GM12878 (cell line): Measurements from ENCODE around the gene ANKRD55. TPM values are rescaled to one million over a fixed set of nuclear protein-coding genes. Genes with fewer than 3 reads are reported as not detected.
A peak's percentile ranks its signal among the peaks of the same experiment; 100 is the strongest.
"Not testable (repeated sequence)": the region's sequence is repeated elsewhere in the genome, so short reads cannot be mapped to it uniquely, and the experiment has no call there.

Experiments
- ATAC-seq: fragments of 200-7000 bp; cut with Tn5 transposase; 3 replicates; pipeline ENCODE4 v1.9.1; 2020; ENCODE audit warnings: mild to moderate bottlenecking, moderate library complexity
- BruUV-seq: library from RNA; stranded (reverse); fragments of 400-500 nt; replicated peaks from 2 replicates; lab custom pipeline; 2021; lab: Mats Ljungman, UMichigan
- CTCF ChIA-PET: fragments of 300-600 bp; sonication (Branson Sonifier 250); formaldehyde crosslinking; extraction: SDS; loops from one replicate; lab custom pipeline; 2021; ENCODE audit warnings: inconsistent platforms; lab: Yijun Ruan, JAX
- POLR2A ChIA-PET: fragments of 350-600 bp; formaldehyde crosslinking; extraction: SDS; loops from one replicate; lab custom pipeline; 2021; ENCODE audit warnings: inconsistent platforms; lab: Charles Lee
- RAD21 ChIA-PET: fragments of 300-600 bp; sonication (Branson Sonifier 250); formaldehyde crosslinking; loops from one replicate; lab custom pipeline; 2023; ENCODE audit warnings: antibody characterized with exemption; ENCODE audit not compliant: unreplicated experiment; lab: Charles Lee
- SMC1A ChIA-PET: fragments of 300-600 bp; sonication (Branson Sonifier 250); formaldehyde crosslinking; loops from one replicate; lab custom pipeline; 2023; ENCODE audit not compliant: unreplicated experiment, uncharacterized antibody; lab: Charles Lee
- DNase-seq: peaks from one replicate; pipeline ENCODE4 v3.0.0-alpha.2; 2011; ENCODE audit warnings: low read depth, low spot score
- FAIRE-seq: peaks from 3 replicates; lab custom pipeline; 2011; peaks lifted over from hg19 to GRCh38; lab: Jason Lieb, UNC
- H2AFZ ChIP-seq: 2 replicates; pipeline ENCODE4 v1.6.0; 2011; ENCODE audit warnings: low read depth, low read length, control low read depth; ENCODE audit not compliant: control insufficient read depth
- H3K27ac ChIP-seq: 2 replicates; pipeline ENCODE4 v1.5.1; 2011; ENCODE audit warnings: control low read depth; ENCODE audit not compliant: control insufficient read depth, insufficient read depth
- H3K27me3 ChIP-seq, 2 experiments: replicated peaks in 1 of 2; 2 replicates each; pipeline versions ENCODE4 v1.6.0 to v1.6.1; 2011; ENCODE audit warnings: low read length in 1 of 2; ENCODE audit not compliant: control insufficient read depth in 2 of 2, insufficient read depth in 2 of 2
- H3K36me3 ChIP-seq, 2 experiments: 2 replicates each; pipeline ENCODE4 v1.5.1; 2011; ENCODE audit warnings: low read length in 1 of 2; ENCODE audit not compliant: control insufficient read depth in 2 of 2, insufficient read depth in 2 of 2
- H3K4me1 ChIP-seq: 2 replicates; pipeline ENCODE4 v1.6.1; 2011; ENCODE audit warnings: mild to moderate bottlenecking, low read length, moderate library complexity, mixed read lengths; ENCODE audit not compliant: control insufficient read depth, insufficient read depth
- H3K4me2 ChIP-seq: 2 replicates; pipeline ENCODE4 v1.6.0; 2011; ENCODE audit warnings: control low read depth; ENCODE audit not compliant: control insufficient read depth, insufficient read depth
- H3K4me3 ChIP-seq: fragments of 200-600 bp; sonication (generic); 2 replicates; pipeline ENCODE4 v1.5.1; 2016
- H3K79me2 ChIP-seq: 2 replicates; pipeline ENCODE4 v1.6.0; 2011; ENCODE audit warnings: low read length; ENCODE audit not compliant: control insufficient read depth, insufficient read depth
- H3K9ac ChIP-seq: 2 replicates; pipeline ENCODE4 v1.8.0; 2011; ENCODE audit warnings: low read length, control low read depth, mixed read lengths; ENCODE audit not compliant: control insufficient read depth, insufficient read depth
- H3K9me3 ChIP-seq: replicated peaks from 3 replicates; pipeline ENCODE4 v1.5.1; 2011; ENCODE audit warnings: mild to moderate bottlenecking, low read length; ENCODE audit not compliant: control insufficient read depth, insufficient read depth
- H4K20me1 ChIP-seq: 2 replicates; pipeline ENCODE4 v1.6.0; 2011; ENCODE audit not compliant: control insufficient read depth, insufficient read depth
- CHD2 ChIP-seq: IDR thresholded peaks from 2 replicates; pipeline ENCODE4 v1.6.1; 2011; ENCODE audit warnings: low read depth, low read length, improper control_type of control experiment, borderline replicate concordance
- DPF2 ChIP-seq: fragments of 450-650 bp; IDR thresholded peaks from 2 replicates; pipeline ENCODE4 v1.6.1; 2017; ENCODE audit warnings: mild to moderate bottlenecking
- EGR1 ChIP-seq, 2 experiments: IDR thresholded peaks; 1 replicate in 1 of 2; 2 replicates in 1 of 2; pipeline ENCODE4 v1.6.1; 2011 to 2012; ENCODE audit warnings: low read depth in 2 of 2, low read length in 2 of 2, borderline replicate concordance in 1 of 2, mild to moderate bottlenecking in 1 of 2, moderate library complexity in 1 of 2
- EP300 ChIP-seq, 2 experiments: fragments of 150-350 bp in 1 of 2; IDR thresholded peaks; 2 replicates each; pipeline ENCODE4 v1.6.1; 2011 to 2012; ENCODE audit warnings: low read depth in 2 of 2, low read length in 2 of 2, borderline replicate concordance in 1 of 2, improper control_type of control experiment in 1 of 2, inconsistent platforms in 1 of 2; ENCODE audit not compliant: control insufficient read depth in 1 of 2
- HDAC2 ChIP-seq: fragments of 200-600 bp; sonication (generic); IDR thresholded peaks from 2 replicates; pipeline ENCODE4 v1.6.1; 2017
- LARP7 ChIP-seq: fragments of 450-650 bp; IDR thresholded peaks from 2 replicates; pipeline ENCODE4 v1.6.1; 2017; ENCODE audit warnings: mild to moderate bottlenecking
- RBBP5 ChIP-seq: fragments of 200-600 bp; sonication (generic); conservative IDR thresholded peaks from 2 replicates; pipeline ENCODE4 v1.6.1; 2016
- RELA ChIP-seq: fragments of 450-650 bp; IDR thresholded peaks from 2 replicates; pipeline ENCODE4 v1.8.0; 2014; ENCODE audit warnings: borderline replicate concordance; ENCODE audit not compliant: partially characterized antibody
- SMARCA5 ChIP-seq: fragments of 450-650 bp; IDR thresholded peaks from 2 replicates; pipeline ENCODE4 v1.6.1; 2017; ENCODE audit warnings: mild to moderate bottlenecking
- WGBS: methylation state at CpG from one replicate; pipeline ENCODE4 v1.1.6; 2016; ENCODE audit warnings: low lambda C conversion rate; ENCODE audit not compliant: insufficient replicate concordance, insufficient coverage; ENCODE audit errors: missing lambda C conversion rate; 5-methylcytosine and 5-hydroxymethylcytosine counted together
- in situ Hi-C: fragments of 300-500 bp; cut with MboI; formaldehyde crosslinking; loops from 9 replicates; pipeline ENCODE4 v1.14.3; 2018; ENCODE audit warnings: mixed read lengths
- intact Hi-C: fragments of 100-400 bp; cut with micrococcal nuclease; formaldehyde crosslinking; loops from one replicate; pipeline ENCODE4 v1.14.2; 2022; ENCODE audit not compliant: unreplicated experiment
- polyA plus RNA-seq, 11 experiments: library from polyadenylated mRNA; depleted of rRNA in 4 of 11; unstranded in 6 of 11; stranded (reverse) in 5 of 11; fragments of >200 nt; fragmentation: Nextera tagmentation in 4 of 11; fragmentation: Illumina TruSeq in 1 of 11; extraction: Ambion mirVana in 4 of 11; extraction: Trizol in 1 of 11; gene quantifications; 1 replicate in 1 of 11; 2 replicates in 10 of 11; pipeline versions ENCODE4 v1.2.1 to v1.2.3, GENCODE V29; 2011 to 2016; ENCODE audit warnings: inconsistent platforms in 2 of 11, missing spikeins in 2 of 11, low read depth in 1 of 11
- total RNA-seq, 4 experiments: library from RNA; depleted of rRNA in 3 of 4; stranded (reverse); fragments of >200 nt in 3 of 4; fragmentation: Illumina TruSeq in 1 of 4; extraction: Trizol in 1 of 4; gene quantifications; 2 replicates each; pipeline versions ENCODE4 v1.2.1 to v1.2.3, GENCODE V29; 2013 to 2021
- TF ChIP-seq, protein P1 (sequence below): IDR thresholded peaks from 2 replicates; pipeline ENCODE4 v1.6.1; 2012; ENCODE audit warnings: improper control_type of control experiment, low read depth, low read length; ENCODE audit not compliant: insufficient replicate concordance

ANKRD55 gene
- total and polyA plus RNA-seq, 10 of the 15 experiments (the other 5 are each of a cell fraction or from before 2014, with no cell fraction given): 0.04 TPM; not detected in 9

DNA sequence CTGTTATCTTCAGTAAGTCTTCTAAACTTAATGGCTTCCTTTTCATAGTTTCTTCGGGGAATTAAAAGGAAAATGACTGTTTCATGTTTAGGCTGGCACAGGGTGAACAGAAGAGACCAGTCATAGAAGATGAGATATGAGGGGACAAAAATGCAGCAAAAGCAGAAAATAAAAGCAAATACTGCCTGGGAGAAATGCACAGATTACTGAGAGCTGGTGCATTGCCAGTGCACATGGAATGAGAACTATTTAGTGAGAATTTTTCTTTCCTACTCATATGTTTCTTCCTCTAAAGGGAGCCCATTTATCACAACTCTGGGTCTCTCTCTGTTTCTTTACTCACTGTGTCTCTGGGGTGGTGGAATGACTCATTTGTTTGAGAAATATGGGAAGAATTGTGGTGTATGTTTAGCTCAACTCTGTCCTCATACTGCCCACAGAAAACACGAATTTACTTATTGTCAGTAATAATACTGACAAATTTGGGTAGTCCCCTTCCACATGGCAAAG lies 25.9 kb upstream of the ANKRD55 start (continued):
- TF ChIP-seq RBBP5 (no peak), LARP7 (no peak), DPF2 (peak; percentile 45; the same call in 1 of the 2 replicates)

DNA sequence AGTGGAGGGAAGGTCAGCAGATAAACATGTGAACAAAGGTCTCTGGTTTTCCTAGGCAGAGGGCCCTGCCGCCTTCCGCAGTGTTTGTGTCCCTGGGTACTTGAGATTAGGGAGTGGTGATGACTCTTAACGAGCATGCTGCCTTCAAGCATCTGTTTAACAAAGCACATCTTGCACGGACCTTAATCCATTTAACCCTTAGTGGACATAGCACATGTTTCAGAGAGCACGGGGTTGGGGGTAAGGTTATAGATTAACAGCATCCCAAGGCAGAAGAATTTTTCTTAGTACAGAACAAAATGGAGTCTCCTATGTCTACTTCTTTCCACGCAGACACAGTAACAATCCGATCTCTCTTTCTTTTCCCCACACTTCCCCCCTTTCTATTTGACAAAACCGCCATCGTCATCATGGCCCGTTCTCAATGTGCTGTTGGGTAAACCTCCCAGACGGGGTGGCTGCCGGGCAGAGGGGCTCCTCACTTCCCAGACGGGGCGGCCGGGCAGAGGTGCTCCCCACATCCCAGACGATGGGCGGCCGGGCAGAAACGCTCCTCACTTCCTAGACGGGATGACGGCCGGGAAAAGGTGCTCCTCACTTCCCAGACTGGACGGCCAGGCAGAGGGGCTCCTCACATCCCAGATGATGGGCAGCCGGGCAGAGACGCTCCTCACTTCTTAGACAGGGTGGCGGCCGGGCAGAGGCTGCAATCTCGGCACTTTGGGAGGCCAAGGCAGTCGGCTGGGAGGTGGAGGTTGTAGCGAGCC lies 24.8 kb upstream of the ANKRD55 start:
- CTCF ChIA-PET, H3K4me3 ChIP-seq, H3K79me2 ChIP-seq, ATAC-seq, in situ Hi-C loops, H3K9ac ChIP-seq, H3K27me3 ChIP-seq, H4K20me1 ChIP-seq, H3K9me3 ChIP-seq, H3K36me3 ChIP-seq, BruUV-seq, H3K4me2 ChIP-seq, H2AFZ ChIP-seq, H3K27ac ChIP-seq, DNase-seq, POLR2A ChIA-PET, H3K4me1 ChIP-seq, intact Hi-C loops, FAIRE-seq: not testable (repeated sequence)
- 68% methylated on average over 26 of the region's 30 CpGs for WGBS
- ChIA-PET SMC1A (interaction anchor here (0.6 kb wide), 1 partner anchor 916 kb away, joined by 4 read pairs; no protein-coding TSS in a partner anchor), RAD21 (interaction anchor here (1.0 kb wide), 1 partner anchor 13 kb away, joined by 3 read pairs; no protein-coding TSS in a partner anchor)

DNA sequence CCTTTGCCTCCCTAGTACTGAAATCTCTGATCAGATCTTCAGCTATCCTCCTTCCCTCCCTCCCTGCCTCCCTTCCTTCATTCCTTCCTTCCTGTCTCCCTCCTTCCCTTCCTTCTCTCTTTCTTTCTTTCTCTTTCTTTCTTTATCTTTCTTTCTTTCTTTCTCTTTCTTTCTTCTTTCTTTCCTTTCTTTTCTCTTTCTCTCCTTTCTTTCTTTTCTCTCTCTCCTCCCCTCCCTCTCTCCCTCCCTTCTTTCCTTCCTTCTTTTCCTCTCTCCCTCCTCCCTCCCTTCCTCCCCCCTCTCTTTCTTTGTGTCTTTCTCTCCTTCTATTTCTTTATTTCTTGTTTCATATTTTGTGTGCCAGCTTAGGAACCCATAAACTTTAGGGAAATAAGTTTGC lies 23.9 kb upstream of the ANKRD55 start:
- Histone ChIP-seq H3K79me2 (no peaks in the 10 kb centered on the region), H2AFZ (no peak overlapping the region), H3K36me3 (no peaks in the 10 kb centered on the region), H3K4me3 (no peak overlapping the region), H3K9ac (no peak overlapping the region), H3K9me3 (no peaks in the 10 kb centered on the region), H3K27me3 (no peaks in the 10 kb centered on the region; a peak in 1 of 4 replicates), H4K20me1 (no peaks in the 10 kb centered on the region), H3K4me2 (no peak overlapping the region), H3K27ac (no peak overlapping the region), H3K4me1 (no peaks in the 10 kb centered on the region; the same call in 1 of the 2 replicates)
- SMC1A ChIA-PET: interaction anchor here (0.6 kb wide), 1 partner anchor 915 kb away, joined by 4 read pairs; no protein-coding TSS in a partner anchor
- in situ Hi-C loops (no loop called here), intact Hi-C loops (no loop called here)
- BruUV-seq: no TSS peak
- DNase-seq: no peak
- no peak for FAIRE-seq
- RAD21 ChIA-PET: no interaction called here
- no peak for ATAC-seq
- POLR2A ChIA-PET: no interaction called here
- CTCF ChIA-PET: no interaction called here
- TF ChIP-seq SMARCA5 (no peak), HDAC2 (no peak), CHD2 (no peak), RELA (no peak), EP300 (IDR thresholded peaks at IDR 0.05; ENCODE audit: borderline replicate concordance in 1 of 2, control insufficient read depth in 1 of 2, low read depth in 2 of 2, low read length in 2 of 2) (no peak), EGR1 (IDR thresholded peaks at IDR 0.05; ENCODE audit: borderline replicate concordance in 1 of 2, low read depth in 2 of 2, low read length in 2 of 2) (no peak)
- TF ChIP-seq, protein P1, sequence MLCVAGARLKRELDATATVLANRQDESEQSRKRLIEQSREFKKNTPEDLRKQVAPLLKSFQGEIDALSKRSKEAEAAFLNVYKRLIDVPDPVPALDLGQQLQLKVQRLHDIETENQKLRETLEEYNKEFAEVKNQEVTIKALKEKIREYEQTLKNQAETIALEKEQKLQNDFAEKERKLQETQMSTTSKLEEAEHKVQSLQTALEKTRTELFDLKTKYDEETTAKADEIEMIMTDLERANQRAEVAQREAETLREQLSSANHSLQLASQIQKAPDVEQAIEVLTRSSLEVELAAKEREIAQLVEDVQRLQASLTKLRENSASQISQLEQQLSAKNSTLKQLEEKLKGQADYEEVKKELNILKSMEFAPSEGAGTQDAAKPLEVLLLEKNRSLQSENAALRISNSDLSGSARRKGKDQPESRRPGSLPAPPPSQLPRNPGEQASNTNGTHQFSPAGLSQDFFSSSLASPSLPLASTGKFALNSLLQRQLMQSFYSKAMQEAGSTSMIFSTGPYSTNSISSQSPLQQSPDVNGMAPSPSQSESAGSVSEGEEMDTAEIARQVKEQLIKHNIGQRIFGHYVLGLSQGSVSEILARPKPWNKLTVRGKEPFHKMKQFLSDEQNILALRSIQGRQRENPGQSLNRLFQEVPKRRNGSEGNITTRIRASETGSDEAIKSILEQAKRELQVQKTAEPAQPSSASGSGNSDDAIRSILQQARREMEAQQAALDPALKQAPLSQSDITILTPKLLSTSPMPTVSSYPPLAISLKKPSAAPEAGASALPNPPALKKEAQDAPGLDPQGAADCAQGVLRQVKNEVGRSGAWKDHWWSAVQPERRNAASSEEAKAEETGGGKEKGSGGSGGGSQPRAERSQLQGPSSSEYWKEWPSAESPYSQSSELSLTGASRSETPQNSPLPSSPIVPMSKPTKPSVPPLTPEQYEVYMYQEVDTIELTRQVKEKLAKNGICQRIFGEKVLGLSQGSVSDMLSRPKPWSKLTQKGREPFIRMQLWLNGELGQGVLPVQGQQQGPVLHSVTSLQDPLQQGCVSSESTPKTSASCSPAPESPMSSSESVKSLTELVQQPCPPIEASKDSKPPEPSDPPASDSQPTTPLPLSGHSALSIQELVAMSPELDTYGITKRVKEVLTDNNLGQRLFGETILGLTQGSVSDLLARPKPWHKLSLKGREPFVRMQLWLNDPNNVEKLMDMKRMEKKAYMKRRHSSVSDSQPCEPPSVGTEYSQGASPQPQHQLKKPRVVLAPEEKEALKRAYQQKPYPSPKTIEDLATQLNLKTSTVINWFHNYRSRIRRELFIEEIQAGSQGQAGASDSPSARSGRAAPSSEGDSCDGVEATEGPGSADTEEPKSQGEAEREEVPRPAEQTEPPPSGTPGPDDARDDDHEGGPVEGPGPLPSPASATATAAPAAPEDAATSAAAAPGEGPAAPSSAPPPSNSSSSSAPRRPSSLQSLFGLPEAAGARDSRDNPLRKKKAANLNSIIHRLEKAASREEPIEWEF: no peak
